Activated T-cell treated with anti-CD3 and anti-CD28 coated beads for 4 hours (primary cell): Measurements from ENCODE around the gene TRAPPC2L.

Experiments used
- DNase-seq: peaks from one replicate; pipeline ENCODE4 v3.0.0-alpha.2; 2020

Gene TRAPPC2L

DNA sequence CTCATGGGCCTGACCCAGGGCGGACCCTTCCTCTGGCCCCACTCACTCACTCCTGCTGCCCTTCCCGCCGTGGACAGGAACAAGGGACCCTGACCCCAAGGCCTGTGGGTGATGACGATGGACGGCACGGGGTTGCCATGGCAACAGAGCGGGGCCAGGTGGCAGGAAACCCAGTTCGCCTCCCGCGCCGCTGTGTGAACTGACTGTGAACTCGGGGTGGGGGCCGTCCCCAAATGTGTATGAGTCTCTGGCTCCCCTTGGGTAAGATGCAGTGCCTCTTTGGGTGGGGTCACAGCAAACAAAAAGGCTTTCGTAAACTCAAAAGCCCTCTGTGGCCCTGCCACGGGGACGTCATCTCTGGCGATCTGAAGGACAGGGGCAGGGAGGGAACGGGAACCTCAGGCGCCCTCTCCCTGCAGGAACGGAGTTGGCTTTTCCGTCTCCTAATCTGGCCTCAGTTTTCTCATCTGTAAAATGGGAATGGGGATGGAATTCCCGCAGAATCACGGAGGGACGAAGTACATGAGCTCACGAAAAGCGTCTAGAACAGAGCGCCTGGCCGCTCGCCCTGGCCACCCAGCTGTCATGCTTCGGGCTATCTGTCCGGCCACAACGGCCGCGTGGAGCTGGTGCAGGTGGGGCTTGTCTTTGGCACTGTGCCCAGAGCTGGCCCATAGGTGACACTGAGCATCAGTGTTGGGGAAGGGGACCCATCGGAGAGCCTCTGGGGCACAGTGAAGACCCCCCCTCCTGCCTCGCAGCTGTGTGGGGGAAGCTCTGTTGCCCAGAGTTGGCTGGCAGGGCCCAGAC is 54.4 kb downstream of the TRAPPC2L start:
- DNase-seq: no peak

DNA sequence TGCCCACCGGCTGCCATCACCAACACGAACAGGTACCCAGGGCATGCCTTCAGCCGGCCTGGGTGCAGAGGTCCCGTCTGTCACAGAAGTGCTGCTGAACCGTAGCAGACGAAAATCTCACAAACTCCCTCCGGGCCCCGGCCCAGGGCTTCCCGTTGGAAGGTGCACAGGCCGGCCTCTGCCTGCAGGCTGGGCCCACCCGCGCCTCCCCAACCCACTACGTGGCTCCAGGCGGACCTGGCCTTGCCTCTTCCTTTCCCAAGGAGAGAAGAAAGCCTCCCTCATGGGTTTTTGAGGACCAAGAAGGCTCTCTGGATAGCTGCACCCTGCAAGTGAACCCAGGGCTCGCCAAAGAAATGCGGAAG is 55.0 kb downstream of the TRAPPC2L start:
- no peak for DNase-seq
